22Rv1 (cell line): ENCODE results near the gene ITGA8.

Experiments used
- CTCF ChIP-seq: fragments of 450-650 bp; IDR thresholded peaks from 2 replicates; pipeline ENCODE4 v1.5.1; 2017; ENCODE audit warnings: mild to moderate bottlenecking
- ZFX ChIP-seq: fragments of 450-650 bp; IDR thresholded peaks from 2 replicates; pipeline ENCODE4 v1.6.1; 2017; ENCODE audit warnings: antibody characterized with exemption, borderline replicate concordance

- TF ChIP-seq CTCF, result no peak
- no peak for TF ChIP-seq ZFX
Observed at GRCh38 chr10:15703151-15703880, 16.4 kb downstream of the ITGA8 start.
